ENCODE measurements around the gene ATP10A.

Gene ATP10A, protein sequence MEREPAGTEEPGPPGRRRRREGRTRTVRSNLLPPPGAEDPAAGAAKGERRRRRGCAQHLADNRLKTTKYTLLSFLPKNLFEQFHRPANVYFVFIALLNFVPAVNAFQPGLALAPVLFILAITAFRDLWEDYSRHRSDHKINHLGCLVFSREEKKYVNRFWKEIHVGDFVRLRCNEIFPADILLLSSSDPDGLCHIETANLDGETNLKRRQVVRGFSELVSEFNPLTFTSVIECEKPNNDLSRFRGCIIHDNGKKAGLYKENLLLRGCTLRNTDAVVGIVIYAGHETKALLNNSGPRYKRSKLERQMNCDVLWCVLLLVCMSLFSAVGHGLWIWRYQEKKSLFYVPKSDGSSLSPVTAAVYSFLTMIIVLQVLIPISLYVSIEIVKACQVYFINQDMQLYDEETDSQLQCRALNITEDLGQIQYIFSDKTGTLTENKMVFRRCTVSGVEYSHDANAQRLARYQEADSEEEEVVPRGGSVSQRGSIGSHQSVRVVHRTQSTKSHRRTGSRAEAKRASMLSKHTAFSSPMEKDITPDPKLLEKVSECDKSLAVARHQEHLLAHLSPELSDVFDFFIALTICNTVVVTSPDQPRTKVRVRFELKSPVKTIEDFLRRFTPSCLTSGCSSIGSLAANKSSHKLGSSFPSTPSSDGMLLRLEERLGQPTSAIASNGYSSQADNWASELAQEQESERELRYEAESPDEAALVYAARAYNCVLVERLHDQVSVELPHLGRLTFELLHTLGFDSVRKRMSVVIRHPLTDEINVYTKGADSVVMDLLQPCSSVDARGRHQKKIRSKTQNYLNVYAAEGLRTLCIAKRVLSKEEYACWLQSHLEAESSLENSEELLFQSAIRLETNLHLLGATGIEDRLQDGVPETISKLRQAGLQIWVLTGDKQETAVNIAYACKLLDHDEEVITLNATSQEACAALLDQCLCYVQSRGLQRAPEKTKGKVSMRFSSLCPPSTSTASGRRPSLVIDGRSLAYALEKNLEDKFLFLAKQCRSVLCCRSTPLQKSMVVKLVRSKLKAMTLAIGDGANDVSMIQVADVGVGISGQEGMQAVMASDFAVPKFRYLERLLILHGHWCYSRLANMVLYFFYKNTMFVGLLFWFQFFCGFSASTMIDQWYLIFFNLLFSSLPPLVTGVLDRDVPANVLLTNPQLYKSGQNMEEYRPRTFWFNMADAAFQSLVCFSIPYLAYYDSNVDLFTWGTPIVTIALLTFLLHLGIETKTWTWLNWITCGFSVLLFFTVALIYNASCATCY (N-terminal part only)

GRCh38 chr15:25863111-25863967 lies at the start of gene ATP10A:
Gene ATP10A, minus strand, starts transcription at chr15:25863327. Its CDS starts 231 bp downstream, at chr15:25863096.
- peak; percentile 50 to 61 for DNase-seq

DNA sequence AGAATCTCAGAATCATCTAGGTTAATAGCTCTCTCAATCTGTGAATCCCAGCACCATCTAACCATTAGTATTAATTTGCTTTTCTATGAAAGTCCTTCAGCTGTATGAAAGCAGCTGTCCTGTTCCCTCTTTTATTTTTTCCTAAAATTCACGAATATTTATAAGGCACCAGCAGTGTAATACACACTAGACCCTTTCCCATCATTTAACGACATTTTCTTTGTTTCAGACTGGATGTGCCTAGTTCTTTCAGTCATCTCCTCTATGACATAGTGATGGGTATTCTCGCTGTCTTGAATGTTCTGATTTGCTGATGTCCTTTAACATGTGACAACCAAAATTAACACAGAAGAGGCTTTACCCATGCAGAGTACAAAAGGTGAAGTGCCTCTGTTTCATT lies 48.9 kb upstream of the ATP10A start:
- DNase-seq, result no peak

DNA sequence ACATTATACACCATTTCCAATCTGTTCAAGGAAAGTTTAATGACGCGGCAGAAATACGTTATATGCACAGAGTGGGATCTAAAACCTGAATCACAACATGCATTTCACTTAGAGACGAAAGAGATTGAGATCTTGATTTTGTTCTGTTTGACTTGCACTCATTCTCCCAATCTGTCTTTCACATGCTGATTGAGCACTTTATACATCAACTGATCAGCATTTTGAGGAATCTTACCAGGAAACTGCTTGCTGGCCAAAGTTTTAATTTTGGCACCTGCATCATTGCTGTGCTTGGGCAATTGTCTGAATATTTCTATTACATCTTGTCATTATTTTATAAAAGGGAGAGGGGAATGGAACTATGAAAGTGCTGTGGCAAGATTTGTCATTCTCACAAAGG lies 47.7 kb upstream of the ATP10A start:
- no peak for DNase-seq

GRCh38 chr15:25909806-25910205 lies 46.7 kb upstream of the ATP10A start:
- DNase-seq, result no peak

DNA sequence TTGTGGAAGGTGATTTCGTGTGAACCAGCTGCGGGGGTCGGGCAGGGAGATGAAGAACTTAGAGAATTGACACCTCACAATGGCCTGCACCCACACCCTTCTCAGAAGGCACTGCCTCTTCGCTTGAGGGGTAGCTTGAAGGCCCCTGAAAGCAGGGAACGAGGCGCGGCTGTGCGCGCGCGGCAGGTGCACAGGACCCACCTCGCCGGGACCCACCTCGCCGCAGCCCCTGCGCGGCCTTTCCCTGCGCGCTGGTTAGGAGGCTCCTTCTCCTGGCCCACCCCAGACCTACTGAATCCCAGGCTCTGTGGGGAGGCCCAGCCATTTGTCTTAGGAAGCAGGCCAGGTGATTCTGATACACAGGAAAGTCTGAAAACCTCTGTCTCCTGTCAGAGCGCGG lies 46.2 kb upstream of the ATP10A start:
- DNase-seq, result no peak

DNA sequence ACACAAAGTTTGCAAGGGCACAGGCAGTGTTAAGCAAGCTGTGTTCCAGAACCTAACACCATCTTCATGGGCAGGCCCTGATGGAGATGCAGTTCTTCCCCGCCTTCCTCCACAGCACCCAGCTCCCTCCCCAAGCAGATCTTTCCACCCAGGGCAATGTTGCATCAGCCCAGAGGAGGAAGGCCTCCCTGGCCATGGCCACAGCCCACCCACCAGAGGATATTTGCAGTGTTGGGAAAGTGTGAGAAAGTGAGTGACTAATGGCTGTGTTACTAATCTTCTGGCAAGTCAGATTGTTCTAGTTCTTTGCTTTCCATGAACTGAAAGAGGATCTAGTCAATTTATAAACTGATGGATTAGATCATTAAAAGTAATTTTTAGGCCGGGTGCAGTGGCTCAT lies 42.0 kb upstream of the ATP10A start:
- peak; percentile 5 to 8 for DNase-seq

GRCh38 chr15:25903024-25903581 lies 40.0 kb upstream of the ATP10A start:
- DNase-seq, result no peak

DNA sequence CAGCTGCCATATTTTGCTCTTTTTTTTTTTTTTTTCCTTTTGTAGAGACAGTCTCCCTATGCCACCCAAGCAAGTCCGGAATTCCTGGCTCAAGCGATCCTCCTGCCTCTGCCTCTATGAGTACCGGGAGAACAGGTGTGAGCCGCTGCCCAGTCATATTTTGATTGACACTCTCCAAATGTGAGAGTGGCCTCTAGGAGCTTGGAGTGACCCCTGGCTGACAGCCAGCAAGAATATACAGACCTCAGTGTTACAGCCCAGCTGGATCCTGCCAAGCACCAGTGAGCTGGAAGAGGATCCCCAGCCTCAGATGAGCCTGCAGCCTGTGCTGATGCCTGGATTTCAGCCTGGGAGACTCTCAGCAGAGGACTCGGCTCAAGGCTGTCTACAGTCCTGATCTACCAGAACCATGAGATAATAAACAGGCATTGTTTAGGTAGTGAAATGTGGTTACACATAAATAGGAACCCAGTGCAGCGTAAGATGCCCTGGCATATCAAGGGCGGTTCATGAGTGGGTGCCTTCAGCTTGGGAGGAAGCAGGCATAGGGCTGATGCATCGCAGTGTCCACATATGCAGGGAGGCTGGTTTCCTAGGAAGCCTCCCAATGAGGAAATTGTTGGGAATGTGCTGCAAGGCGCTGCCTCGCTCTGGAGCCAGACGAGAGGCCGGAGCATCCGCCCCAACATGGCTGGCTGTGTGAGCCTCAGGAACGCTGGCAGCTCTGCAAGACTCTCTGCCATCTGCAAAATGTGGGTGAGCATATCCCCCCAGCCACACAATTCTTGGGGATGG lies 38.9 kb upstream of the ATP10A start:
- DNase-seq, result no peak

DNA sequence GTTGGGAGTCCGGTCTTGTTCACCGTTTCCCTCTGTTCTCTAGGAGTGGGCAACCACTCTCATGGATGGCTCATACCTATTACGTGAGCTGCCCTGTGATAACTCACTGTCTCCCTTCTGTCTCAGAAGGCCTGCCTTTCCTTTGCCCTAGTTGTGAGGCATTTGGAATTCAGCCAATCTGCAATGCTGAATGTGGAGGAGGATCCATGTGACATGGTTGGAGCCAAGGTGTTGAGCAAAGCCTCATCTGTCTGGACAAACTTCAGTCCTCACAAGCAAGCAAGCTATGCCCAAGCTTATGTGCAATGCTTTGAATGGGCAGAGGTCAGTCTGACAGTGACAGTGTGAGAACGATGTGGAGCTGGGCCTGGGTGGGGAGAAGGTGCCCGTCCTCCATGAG lies 37.8 kb upstream of the ATP10A start:
- no peak for DNase-seq

DNA sequence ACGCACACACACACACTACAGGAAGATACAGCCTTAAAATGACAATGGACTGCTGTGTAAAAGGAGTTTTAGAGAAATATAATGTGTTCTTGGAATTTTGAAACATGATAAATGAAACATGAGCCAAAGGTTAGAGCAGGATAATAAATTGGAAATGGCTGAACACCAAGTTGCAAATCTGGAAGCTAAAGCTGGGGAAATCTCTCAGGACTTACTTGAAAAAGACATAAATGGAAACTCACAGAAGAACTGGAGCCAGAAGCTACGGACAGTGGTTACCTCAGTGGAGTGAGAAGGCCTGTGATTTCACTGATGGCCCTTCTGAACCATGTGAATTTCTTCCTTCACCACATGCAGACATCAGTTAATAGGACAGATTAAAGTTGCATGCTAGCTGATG lies 37.3 kb upstream of the ATP10A start:
- DNase-seq, result no peak

GRCh38 chr15:25899870-25900269 lies 36.7 kb upstream of the ATP10A start:
- DNase-seq, result no peak

- DNase-seq, result no peak
Measured at GRCh38 chr15:25897658-25898057, 34.5 kb upstream of the ATP10A start.

DNA sequence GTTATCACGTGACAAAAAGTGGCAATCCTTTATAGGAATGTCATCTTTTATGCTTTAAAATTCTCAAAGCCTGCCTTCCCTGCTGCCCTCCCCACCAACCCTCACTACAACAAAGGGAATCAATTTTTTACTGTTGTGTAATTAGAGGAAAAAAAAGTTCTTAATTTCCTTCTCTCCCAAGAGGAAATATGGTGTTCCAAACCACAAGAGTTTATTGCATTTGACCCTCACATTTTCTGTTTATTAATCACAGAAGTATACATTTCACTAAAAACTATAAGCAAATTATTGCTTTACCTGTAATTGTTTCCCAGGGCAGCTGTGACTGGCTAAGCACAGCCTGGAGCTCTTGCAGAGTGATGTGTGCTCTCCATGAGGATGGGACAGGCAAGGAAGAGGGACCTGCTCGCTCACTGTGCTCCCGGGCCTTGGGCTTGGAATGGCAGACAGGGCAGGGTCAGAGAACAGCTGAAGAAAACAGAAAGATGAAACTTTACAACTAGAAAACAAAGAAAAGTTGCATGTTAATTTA lies 31.3 kb upstream of the ATP10A start:
- no peak for DNase-seq

DNA sequence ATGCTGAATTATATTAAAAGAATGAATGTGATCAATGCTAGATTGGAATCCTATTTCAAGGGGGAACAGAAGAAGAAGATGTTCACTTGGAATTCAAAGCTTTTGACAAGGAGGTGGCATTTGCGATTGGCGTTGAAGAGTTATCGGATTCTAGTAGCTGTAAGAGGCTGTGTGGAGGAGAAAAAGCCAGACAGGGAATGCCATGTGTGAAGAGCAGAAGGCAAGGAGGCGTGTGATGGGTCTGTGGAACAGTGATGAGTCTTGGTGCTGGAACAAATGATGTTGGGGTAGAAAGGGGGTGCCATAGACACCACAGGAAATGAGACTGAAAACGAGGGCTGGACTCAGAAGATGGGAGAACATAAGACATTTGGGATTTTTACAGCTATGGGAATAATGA lies 30.5 kb upstream of the ATP10A start:
- DNase-seq, result no peak

GRCh38 chr15:25892126-25892525 lies 29.0 kb upstream of the ATP10A start:
- no peak for DNase-seq

DNA sequence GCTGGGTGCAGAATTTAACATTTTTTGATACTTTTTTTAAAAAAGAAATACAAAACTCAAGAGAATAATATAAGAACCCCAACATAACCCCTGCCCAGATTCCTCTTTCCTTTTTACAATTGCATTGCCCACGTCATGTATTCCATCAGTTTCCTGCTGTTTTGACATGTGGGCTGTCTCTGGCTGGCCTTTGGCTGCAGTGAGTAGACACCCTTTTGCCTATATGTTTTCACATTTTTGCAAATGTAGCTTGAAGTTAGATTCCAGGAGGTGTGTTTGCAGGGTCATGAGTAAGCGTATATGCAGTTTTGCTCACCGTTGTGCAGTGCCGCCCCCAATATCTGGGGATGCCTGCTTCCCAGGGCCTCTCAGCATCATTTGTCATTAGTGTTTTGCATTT lies 28.0 kb upstream of the ATP10A start:
- no peak for DNase-seq

- DNase-seq, result no peak
Measured at GRCh38 chr15:25890529-25890928, 27.4 kb upstream of the ATP10A start.

GRCh38 chr15:25887870-25888269 lies 24.7 kb upstream of the ATP10A start:
- no peak for DNase-seq

GRCh38 chr15:25886498-25887140 lies 23.5 kb upstream of the ATP10A start:
- no peak for DNase-seq

- no peak for DNase-seq
Measured at GRCh38 chr15:25884370-25884769, 21.2 kb upstream of the ATP10A start.
